H1 (cell line): ENCODE data around the gene SHC3. TPM values are rescaled to one million over a fixed set of nuclear protein-coding genes. Genes with fewer than 3 reads are reported as not detected.

Experiments
- CTCF ChIA-PET: fragments of 300-600 bp; sonication (Branson Sonifier 250); formaldehyde crosslinking; loops from one replicate; lab custom pipeline; 2021; ENCODE audit not compliant: partially characterized antibody; lab: Charles Lee
- POLR2A ChIA-PET: fragments of 300-600 bp; sonication (Branson Sonifier 250); formaldehyde crosslinking; loops from one replicate; lab custom pipeline; 2021; ENCODE audit warnings: inconsistent platforms; ENCODE audit not compliant: partially characterized antibody; lab: Charles Lee
- DNase-seq, 2 experiments: peaks; one replicate each; pipeline versions ENCODE4 v3.0.0 to v3.0.0-alpha.2; 2010 to 2022; ENCODE audit warnings: low spot score in 2 of 2, low read depth in 1 of 2, mixed read lengths in 1 of 2
- FAIRE-seq: peaks from 2 replicates; lab custom pipeline; 2011; peaks lifted over from hg19 to GRCh38; lab: Jason Lieb, UNC
- H2AFZ ChIP-seq: 2 replicates; pipeline ENCODE4 v1.8.1; 2012; ENCODE audit warnings: low read length, inconsistent platforms
- H2AK5ac ChIP-seq: 2 replicates; pipeline ENCODE4 v1.6.1; 2013; ENCODE audit warnings: low read depth, low read length
- H2BK120ac ChIP-seq: replicated peaks from 2 replicates; pipeline ENCODE3; 2013; ENCODE audit warnings: low read depth, low read length, inconsistent platforms
- H2BK12ac ChIP-seq: 2 replicates; pipeline ENCODE4 v1.6.1; 2013; ENCODE audit warnings: low read depth, low read length
- H2BK15ac ChIP-seq: 2 replicates; pipeline ENCODE4 v1.6.1; 2013; ENCODE audit warnings: low read length
- H2BK20ac ChIP-seq: 2 replicates; pipeline ENCODE4 v1.6.1; 2013; ENCODE audit warnings: low read length
- H2BK5ac ChIP-seq: 2 replicates; pipeline ENCODE4 v1.6.1; 2013; ENCODE audit warnings: low read depth, low read length
- H3K14ac ChIP-seq: 2 replicates; pipeline ENCODE4 v1.6.1; 2013; ENCODE audit warnings: inconsistent platforms; ENCODE audit not compliant: insufficient read length
- H3K18ac ChIP-seq: 2 replicates; pipeline ENCODE4 v1.6.1; 2013; ENCODE audit warnings: low read length; ENCODE audit errors: extremely low read depth
- H3K23ac ChIP-seq: 2 replicates; pipeline ENCODE4 v1.6.1; 2013; ENCODE audit warnings: inconsistent platforms; ENCODE audit not compliant: insufficient read length
- H3K23me2 ChIP-seq: 2 replicates; pipeline ENCODE4 v1.6.1; 2013; ENCODE audit warnings: low read depth, low read length
- H3K27ac ChIP-seq: 2 replicates; pipeline ENCODE4 v1.6.1; 2011; ENCODE audit warnings: low read depth, low read length, inconsistent platforms
- H3K27me3 ChIP-seq, 4 experiments: replicated peaks in 1 of 4; 1 replicate in 1 of 4; 2 replicates in 3 of 4; pipeline versions ENCODE4 v1.6.1 to v1.8.1; 2011 to 2013; ENCODE audit warnings: low read length in 3 of 4, mild to moderate bottlenecking in 3 of 4, inconsistent platforms in 2 of 4, mixed read lengths in 2 of 4, moderate library complexity in 1 of 4; ENCODE audit not compliant: control insufficient read depth in 3 of 4, insufficient read depth in 3 of 4; ENCODE audit errors: extremely low read depth in 1 of 4
- H3K36me3 ChIP-seq, 4 experiments: 2 replicates each; pipeline versions ENCODE4 v1.6.1 to v1.8.1; 2011 to 2013; ENCODE audit warnings: mild to moderate bottlenecking in 4 of 4, low read length in 3 of 4, moderate library complexity in 2 of 4, control low read depth in 1 of 4, inconsistent platforms in 1 of 4; ENCODE audit not compliant: insufficient read depth in 4 of 4, control insufficient read depth in 2 of 4
- H3K4ac ChIP-seq: replicated peaks from 2 replicates; pipeline ENCODE3; 2013; ENCODE audit warnings: low read length, low read depth, mixed read lengths, inconsistent platforms; ENCODE audit not compliant: insufficient read length
- H3K4me1 ChIP-seq, 4 experiments: replicated peaks in 1 of 4; 1 replicate in 1 of 4; 2 replicates in 3 of 4; pipeline versions ENCODE4 v1.6.1 to v1.8.1; 2011 to 2013; ENCODE audit warnings: low read length in 3 of 4, inconsistent platforms in 2 of 4, mixed read lengths in 1 of 4; ENCODE audit not compliant: insufficient read depth in 4 of 4, control insufficient read depth in 3 of 4
- H3K4me2 ChIP-seq, 2 experiments: 2 replicates each; pipeline versions ENCODE4 v1.6.1 to v1.8.1; 2011 to 2013; ENCODE audit warnings: low read depth in 2 of 2, low read length in 2 of 2, control low read depth in 1 of 2, inconsistent platforms in 1 of 2, mild to moderate bottlenecking in 1 of 2; ENCODE audit not compliant: insufficient read depth in 1 of 2
- H3K4me3 ChIP-seq, 4 experiments: fragments of 200-600, 300-600 bp in 1 of 4; sonication (generic), shearing (Covaris generic), sonication (Bioruptor Twin) in 1 of 4; 2 replicates each; pipeline versions ENCODE4 v1.5.1 to v1.8.1; 2011 to 2016; ENCODE audit warnings: low read length in 4 of 4, low read depth in 3 of 4, control low read depth in 2 of 4, inconsistent platforms in 2 of 4, mild to moderate bottlenecking in 2 of 4, mixed read lengths in 1 of 4, moderate library complexity in 1 of 4; ENCODE audit not compliant: insufficient read depth in 2 of 4; ENCODE audit errors: extremely low read depth in 1 of 4
- H3K56ac ChIP-seq: replicated peaks from 2 replicates; pipeline ENCODE3; 2013; ENCODE audit warnings: low read depth, mild to moderate bottlenecking, mixed read lengths, low read length, inconsistent platforms; ENCODE audit not compliant: insufficient read length
- H3K79me1 ChIP-seq: 2 replicates; pipeline ENCODE4 v1.6.1; 2013; ENCODE audit warnings: low read depth, low read length, control low read depth
- H3K79me2 ChIP-seq, 2 experiments: 2 replicates each; pipeline versions ENCODE4 v1.6.1 to v1.8.1; 2012 to 2013; ENCODE audit warnings: low read length in 2 of 2, mild to moderate bottlenecking in 2 of 2, inconsistent platforms in 1 of 2; ENCODE audit not compliant: insufficient read depth in 2 of 2, control insufficient read depth in 1 of 2
- H3K9ac ChIP-seq, 4 experiments: replicated peaks in 1 of 4; 1 replicate in 1 of 4; 2 replicates in 3 of 4; pipeline versions ENCODE4 v1.6.1 to v1.8.1; 2011 to 2013; ENCODE audit warnings: low read depth in 3 of 4, low read length in 3 of 4, control low read depth in 2 of 4, mild to moderate bottlenecking in 2 of 4, moderate library complexity in 2 of 4, inconsistent platforms in 1 of 4; ENCODE audit errors: extremely low read depth in 1 of 4
- H3K9me3 ChIP-seq, 2 experiments: 2 replicates each; pipeline versions ENCODE4 v1.6.1 to v1.8.1; 2012 to 2013; ENCODE audit warnings: mild to moderate bottlenecking in 2 of 2, moderate library complexity in 2 of 2, control low read depth in 1 of 2, inconsistent platforms in 1 of 2, low read depth in 1 of 2, low read length in 1 of 2, mixed read lengths in 1 of 2; ENCODE audit not compliant: insufficient read depth in 2 of 2
- H4K20me1 ChIP-seq, 2 experiments: replicated peaks in 1 of 2; 2 replicates each; pipeline versions ENCODE3 to v1.8.1; 2011 to 2013; ENCODE audit warnings: inconsistent platforms in 2 of 2, low read length in 2 of 2, mild to moderate bottlenecking in 1 of 2; ENCODE audit not compliant: insufficient read depth in 2 of 2, control insufficient read depth in 1 of 2
- H4K5ac ChIP-seq: 2 replicates; pipeline ENCODE4 v1.6.1; 2013; ENCODE audit warnings: low read length, low read depth, mixed read lengths, inconsistent platforms; ENCODE audit not compliant: insufficient read length
- H4K8ac ChIP-seq: 2 replicates; pipeline ENCODE4 v1.8.0; 2013; ENCODE audit warnings: mild to moderate bottlenecking, moderate library complexity, low read length, inconsistent platforms; ENCODE audit not compliant: insufficient read depth; ENCODE audit errors: extremely low read depth
- H4K91ac ChIP-seq: replicated peaks from 2 replicates; pipeline ENCODE3; 2013; ENCODE audit warnings: low read length, mixed read lengths, inconsistent platforms; ENCODE audit not compliant: insufficient read length
- ASH2L ChIP-seq: fragments of 200-600, 300-600 bp; sonication (generic); IDR thresholded peaks from one replicate; pipeline ENCODE4 v1.7.1; 2017; ENCODE audit warnings: low read length
- BCL11A ChIP-seq, 2 experiments: IDR thresholded peaks; one replicate each; pipeline ENCODE4 v1.6.1; 2011; ENCODE audit warnings: low read depth in 2 of 2, low read length in 2 of 2, mild to moderate bottlenecking in 2 of 2
- CREB1 ChIP-seq: IDR thresholded peaks from 2 replicates; pipeline ENCODE4 v1.6.1; 2012; ENCODE audit warnings: inconsistent platforms
- RBBP5 ChIP-seq: IDR thresholded peaks from 2 replicates; pipeline ENCODE4 v1.7.1; 2012; ENCODE audit warnings: low read depth, mild to moderate bottlenecking, inconsistent platforms, low read length, moderate library complexity, borderline replicate concordance
- WGBS, 2 experiments: shearing (Covaris generic) in 1 of 2; methylation state at CpG; one replicate each; pipeline versions ENCODE4 v1.1.6 to v1.1.7; 2013 to 2015; ENCODE audit warnings: low lambda C conversion rate in 2 of 2, mixed read lengths in 2 of 2, inconsistent platforms in 1 of 2, low coverage in 1 of 2, missing lambda C conversion rate in 1 of 2; ENCODE audit not compliant: insufficient replicate concordance in 2 of 2, insufficient coverage in 1 of 2, insufficient read length in 1 of 2; ENCODE audit errors: extremely low coverage in 1 of 2, missing lambda C conversion rate in 1 of 2; 5-methylcytosine and 5-hydroxymethylcytosine counted together
- polyA plus RNA-seq, 7 experiments: library from polyadenylated mRNA; depleted of rRNA in 3 of 7; stranded (reverse) in 5 of 7; unstranded in 2 of 7; fragments of >200 nt in 5 of 7; fragments of 200-250 nt in 2 of 7; gene quantifications; 1 replicate in 5 of 7; 2 replicates in 1 of 7; 4 replicates in 1 of 7; pipeline versions ENCODE4 v1.2.1 to v1.2.3, GENCODE V29; 2011 to 2013; ENCODE audit warnings: missing spikeins in 2 of 7, mixed read lengths in 2 of 7
- total RNA-seq: library from RNA; stranded (reverse); fragmentation: NEBNext Ultra II Directional; extraction: Animal tissue kit (Norgen Biotek cat#: 25700); gene quantifications from 2 replicates; pipeline ENCODE4 v1.2.1, GENCODE V29; 2021

Gene SHC3
- total and polyA plus RNA-seq, 2 of the 8 experiments (the other 6 are each of a cell fraction or from before 2014, with no cell fraction given) = 1.4 to 7.1 TPM

DNA sequence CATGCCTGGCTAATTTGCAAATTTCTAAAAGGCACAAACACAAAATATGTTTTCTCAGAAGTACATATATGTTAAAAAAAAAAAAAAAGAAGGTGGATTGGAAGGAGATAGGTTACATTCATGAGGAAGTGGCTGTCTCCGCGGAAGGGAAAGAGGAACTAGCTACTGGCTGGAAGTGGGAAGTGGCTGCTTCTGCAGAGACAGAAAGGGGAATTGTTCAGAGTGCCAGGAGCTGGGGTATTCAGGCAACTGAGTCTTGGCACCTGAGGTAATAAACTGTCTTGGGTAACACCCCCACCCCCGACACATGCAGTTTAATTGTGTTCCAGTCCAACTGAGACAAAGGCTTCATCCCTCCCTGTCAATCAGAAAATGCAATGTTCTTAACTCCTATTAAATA, 141.7 kb downstream of the SHC3 start:
- DNase-seq (no peak), FAIRE-seq (no peak)
- H3K36me3 ChIP-seq = no peaks in the 10 kb centered on the region; a peak in 1 of 8 replicates
- 93% methylated on average over 3 of the region's 3 CpGs; no CpG with 5 or more reads in 1 of the 2 experiments for WGBS, 2 experiments
- H4K20me1 ChIP-seq = peaks cover 0 to 8% of the 10 kb centered on the region in 2 experiments
- H3K79me2 ChIP-seq = no peaks in the 10 kb centered on the region
- H3K18ac ChIP-seq = no peak overlapping the region
- H3K27ac ChIP-seq = no peak overlapping the region
- no peak overlapping the region for H3K9ac ChIP-seq
- no peak overlapping the region for H2BK120ac ChIP-seq
- peaks cover 7% of the 10 kb centered on the region; the same call in 1 of the 2 replicates for H3K23me2 ChIP-seq
- ChIA-PET CTCF (no interaction called here), POLR2A (interaction anchor here (0.6 kb wide), 1 partner anchor 25 kb away, joined by 3 read pairs; no protein-coding TSS in a partner anchor)
- no peak overlapping the region for H4K8ac ChIP-seq
- no peaks in the 10 kb centered on the region for H3K27me3 ChIP-seq
- no peak overlapping the region for H2BK15ac ChIP-seq
- no peak overlapping the region for H3K4me2 ChIP-seq
- H4K91ac ChIP-seq = no peak overlapping the region
- H2BK5ac ChIP-seq = no peak overlapping the region
- H2AK5ac ChIP-seq = no peak overlapping the region
- no peak overlapping the region for H2BK20ac ChIP-seq
- H3K79me1 ChIP-seq = no peaks in the 10 kb centered on the region
- H2AFZ ChIP-seq = no peak overlapping the region
- no peaks in the 10 kb centered on the region for H3K4me1 ChIP-seq
- no peak overlapping the region for H3K4me3 ChIP-seq
- H3K4ac ChIP-seq = no peak overlapping the region
- no peak overlapping the region for H3K56ac ChIP-seq
- H3K23ac ChIP-seq = no peak overlapping the region
- H2BK12ac ChIP-seq = no peak overlapping the region
- no peak overlapping the region for H4K5ac ChIP-seq
- TF ChIP-seq ASH2L (no peak), CREB1 (no peak), RBBP5 (no peak), BCL11A (IDR thresholded peaks at IDR 0.05; ENCODE audit: low read depth in 2 of 2, low read length in 2 of 2) (no peak)
- H3K9me3 ChIP-seq = no peaks in the 10 kb centered on the region
- H3K14ac ChIP-seq = no peak overlapping the region
